Panc1 (cell line): ENCODE measurements around the gene TWSG1.

Experiments used
- CTCF ChIP-seq: fragments of 450-650 bp; IDR thresholded peaks from 2 replicates; pipeline ENCODE4 v1.5.1; 2017; ENCODE audit warnings: mild to moderate bottlenecking
- POLR2AphosphoS5 ChIP-seq: IDR thresholded peaks from 2 replicates; pipeline ENCODE4 v1.6.1; 2012; ENCODE audit warnings: mild to moderate bottlenecking, low read depth, low read length, moderate library complexity

- TF ChIP-seq POLR2AphosphoS5 (no peak), CTCF (no peak)
Measured at GRCh38 chr18:9321736-9322135, 12.8 kb upstream of the TWSG1 start.
